ENCODE measurements around the gene PODN. TPM values are rescaled to one million over a fixed set of nuclear protein-coding genes. Genes with fewer than 3 reads are reported as not detected.

The PODN gene
- total RNA-seq, 1 experiment from 2014 or later: not detected

DNA sequence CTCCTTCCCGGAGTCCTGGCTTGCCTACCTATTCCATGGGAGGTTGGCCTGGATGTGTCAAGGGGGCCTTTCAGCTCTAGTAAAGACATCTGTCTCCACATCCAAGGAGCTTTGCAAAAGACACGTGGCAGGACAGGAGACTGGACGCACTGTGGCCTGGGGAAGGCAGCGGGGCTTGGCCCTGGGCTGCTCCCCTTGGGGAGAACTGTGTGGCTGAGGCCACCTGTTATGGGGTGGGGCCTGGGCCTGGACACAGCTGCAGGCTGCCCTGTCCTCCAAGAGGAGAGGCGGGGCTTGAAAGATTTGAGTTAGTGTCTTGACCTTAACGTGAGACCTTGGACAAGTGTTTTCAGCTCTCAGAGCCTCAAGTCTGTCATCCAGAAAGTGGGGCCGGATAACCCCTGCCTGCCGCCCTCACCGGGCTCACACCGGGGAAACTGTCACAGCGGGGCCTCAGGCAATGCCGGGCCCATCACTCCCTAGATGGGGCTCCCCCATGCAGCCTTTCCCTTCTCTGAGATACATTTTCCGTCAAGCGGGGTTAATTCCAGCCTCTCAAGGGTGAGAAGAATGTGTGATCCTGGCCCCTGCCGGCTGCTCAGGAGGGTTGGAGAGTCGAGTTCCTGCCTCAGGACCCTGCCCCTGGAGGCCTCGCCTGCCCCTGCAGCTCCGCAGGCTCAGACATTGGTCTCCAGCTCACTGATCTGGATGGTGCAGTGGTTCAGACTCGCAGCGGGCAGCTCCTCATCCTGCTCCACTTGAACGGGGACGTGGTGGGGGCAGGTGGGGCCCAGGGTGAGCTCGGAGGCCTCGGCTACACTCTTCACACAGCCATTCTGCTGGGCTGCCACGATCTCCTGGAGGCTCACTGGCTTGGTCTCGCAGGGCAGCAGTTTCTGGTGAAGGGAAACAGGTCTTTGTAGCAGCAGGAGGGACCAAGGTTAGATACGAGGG is 25.6 kb downstream of the PODN start:
- no peak for DNase-seq (ENCODE audit: extremely low read depth, low read depth)

DNA sequence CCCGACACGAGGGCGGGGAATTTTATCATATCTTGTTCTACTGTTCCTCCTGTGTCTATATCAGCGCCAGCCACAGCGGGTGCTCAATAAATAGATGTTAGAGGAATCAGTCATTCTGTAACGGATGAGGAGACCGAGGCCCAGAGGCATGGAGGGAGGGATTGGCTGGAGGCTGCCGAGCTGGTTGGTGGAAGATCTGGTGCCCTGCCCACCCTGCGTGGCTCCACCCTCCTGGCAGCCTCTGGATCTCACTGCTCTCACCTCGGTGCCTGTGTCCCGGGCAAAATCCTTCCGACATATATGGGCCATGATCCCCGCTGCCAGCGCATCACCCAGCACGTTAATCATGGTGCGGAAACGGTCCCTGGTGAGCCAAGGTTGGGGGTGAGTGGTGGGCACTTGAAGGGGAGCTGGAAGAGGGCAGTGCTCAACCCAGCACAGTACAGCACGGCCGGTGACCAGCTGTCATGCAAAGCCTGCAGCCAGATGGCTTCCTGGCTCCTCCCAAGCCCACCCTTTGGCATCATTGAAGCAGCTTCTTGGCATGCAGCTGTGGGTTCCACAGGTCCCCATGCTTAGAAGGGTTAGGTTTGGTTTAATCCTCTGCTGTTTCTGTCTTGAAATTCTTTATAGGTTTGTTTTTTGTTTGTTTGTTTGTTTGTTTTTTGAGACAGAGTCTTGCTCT is 26.7 kb downstream of the PODN start:
- no peak for DNase-seq (ENCODE audit: extremely low read depth, low read depth)

DNA sequence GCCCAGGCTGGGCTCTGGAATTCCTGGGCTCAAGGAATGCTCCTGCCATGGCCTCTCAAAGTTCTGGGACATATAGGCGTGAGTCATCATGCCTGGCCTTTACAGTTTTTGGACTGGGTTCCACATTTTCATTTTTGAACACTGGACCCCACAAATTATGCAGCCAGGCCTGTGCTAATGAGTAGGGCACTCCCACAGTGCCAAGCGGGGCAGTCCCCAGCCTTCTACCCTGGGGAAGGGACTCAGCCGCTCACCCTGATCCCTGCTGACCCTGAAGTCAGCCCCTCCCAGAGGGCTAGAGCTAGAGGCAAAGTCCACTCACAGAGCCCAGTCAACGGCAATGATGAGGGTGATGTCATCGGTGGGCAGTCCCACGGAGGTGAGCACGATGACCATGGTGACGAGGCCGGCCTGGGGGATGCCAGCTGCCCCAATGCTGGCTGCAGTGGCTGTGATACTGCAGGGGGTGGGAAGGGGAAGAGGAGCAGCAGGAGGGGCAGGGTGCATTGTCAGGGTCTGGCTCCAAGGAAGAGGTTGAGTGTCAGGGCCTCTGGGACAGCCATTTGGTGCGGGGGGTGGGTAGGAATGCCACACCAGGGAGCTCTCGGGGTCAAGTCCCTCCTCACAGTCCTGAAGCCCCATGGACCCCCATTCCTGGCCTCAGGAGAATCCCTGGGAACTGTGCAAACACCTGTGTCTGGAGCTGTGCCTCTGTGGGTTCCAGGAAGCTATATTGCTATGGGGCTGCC is 27.6 kb downstream of the PODN start:
- DNase-seq (ENCODE audit: extremely low read depth, low read depth): no peak

DNA sequence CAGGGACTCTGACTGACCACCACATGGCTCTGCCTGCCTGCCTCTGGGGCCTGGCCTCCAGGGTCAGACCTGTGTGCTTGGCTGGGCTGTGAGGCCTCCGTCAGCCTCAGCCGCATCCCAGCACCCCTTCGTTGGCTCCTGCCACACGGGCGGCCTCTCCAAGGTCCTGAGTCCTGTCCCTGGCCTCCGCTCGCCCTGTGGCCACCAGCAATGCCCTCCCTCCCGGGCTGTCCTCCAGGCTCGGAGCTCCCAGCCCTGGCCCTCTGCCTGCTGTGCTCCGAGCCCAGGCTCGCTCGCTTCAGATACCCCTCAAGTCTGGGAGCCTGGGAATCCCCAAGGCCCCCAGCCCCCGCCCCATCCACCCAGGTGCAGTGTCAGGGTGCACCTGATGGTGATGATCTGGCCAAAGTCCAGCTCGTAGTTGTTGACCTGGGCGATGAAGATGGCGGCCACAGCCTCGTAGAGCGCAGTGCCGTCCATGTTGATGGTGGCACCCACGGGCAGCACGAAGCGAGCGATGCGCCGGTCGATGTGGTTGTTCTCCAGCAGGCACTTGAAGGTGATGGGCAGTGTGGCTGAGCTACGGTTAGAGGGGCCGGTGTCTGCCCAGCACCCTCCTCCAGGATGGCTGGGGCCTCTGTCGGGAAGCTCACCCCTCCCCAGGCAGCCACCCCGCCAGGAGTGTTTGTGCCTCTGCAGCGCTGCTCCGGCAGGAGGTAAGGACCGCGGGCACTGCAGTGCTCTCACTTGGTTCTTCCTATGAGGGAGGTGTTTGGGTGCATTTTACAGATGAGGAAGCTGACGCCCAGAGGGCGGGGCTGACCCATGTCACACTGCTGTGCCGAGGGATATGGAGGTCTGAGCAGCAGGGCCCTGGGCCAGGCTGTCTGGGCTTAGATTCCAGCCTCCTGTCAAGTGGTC is 28.5 kb downstream of the PODN start:
- DNase-seq (ENCODE audit: extremely low read depth, low read depth): no peak

DNA sequence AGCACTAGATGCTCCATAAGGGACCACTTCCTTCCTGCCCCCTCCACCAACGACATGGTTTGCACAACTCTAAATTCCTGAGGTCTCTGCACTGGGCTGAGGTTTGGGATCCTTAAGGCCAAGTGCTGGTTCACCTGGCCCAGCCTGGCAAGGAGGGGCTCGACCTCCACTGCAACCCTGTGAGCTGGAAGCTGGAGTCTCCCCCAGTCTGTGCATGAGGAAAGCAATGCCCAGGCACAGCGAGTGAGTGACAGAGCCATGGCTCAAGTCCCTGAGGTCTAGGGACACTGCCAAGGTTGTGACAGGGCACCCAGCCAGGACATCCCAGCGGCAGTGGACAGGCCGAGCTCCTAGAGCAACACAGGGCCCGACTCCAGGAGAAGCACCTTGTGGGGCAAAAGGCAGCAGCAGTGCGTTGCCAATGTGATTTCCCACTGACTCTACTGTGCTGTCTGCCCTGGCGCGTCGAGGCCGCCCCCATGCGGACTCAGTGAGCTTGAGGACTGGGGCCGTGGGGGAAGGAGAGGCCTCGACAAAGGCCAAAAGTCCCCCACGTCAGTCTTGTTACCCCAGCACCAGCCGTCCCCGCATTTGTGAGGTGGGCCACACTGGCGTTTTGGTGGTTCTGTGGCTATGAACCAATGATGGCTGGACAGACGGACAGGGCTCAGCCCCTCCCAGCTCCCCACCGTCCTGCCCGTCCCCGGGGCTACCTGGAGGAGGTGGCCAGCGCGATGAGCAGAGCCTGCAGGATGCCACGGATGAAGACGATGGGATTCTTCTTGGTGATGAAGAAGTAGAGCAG is 30.0 kb downstream of the PODN start:
- DNase-seq (ENCODE audit: extremely low read depth, low read depth): no peak

DNA sequence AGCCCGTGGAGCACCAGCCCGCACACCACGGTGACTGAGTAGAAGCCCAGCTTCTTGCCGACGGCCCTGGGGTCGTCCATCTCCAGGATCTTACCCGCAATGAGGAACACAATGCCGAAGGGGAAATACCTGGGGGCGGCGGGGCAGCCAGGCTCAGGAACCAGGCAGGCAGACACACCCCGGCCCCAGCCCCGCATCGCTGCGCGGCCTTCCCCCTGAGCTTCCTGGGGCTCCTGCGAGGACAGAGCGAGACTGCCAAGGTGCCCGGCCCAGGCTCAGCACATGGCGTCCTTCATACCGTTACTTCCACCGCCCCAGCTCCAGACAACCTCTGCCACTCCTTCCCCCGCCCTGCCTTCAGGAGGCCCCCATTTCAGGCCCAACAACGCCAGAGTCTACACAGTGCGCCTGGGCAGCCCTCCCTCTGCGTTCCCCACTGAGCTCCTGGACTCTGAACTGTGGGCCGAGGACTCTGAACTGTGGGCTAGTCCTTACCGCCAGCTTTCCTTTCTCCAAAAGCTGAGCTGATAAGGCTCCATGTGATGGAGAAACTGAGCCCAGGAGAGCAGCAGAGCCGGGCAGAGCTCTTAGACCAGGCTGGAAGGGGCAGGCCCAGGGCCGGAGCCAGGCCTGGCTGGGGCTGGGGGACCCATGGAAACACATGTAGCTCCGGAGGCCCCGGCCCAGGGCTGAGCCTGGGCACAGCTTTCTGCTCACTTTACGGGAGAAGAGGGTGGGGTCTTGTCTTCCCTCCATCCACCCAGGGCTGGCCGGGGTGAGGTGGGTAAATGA is 30.8 kb downstream of the PODN start:
- no peak for DNase-seq (ENCODE audit: extremely low read depth, low read depth)

DNA sequence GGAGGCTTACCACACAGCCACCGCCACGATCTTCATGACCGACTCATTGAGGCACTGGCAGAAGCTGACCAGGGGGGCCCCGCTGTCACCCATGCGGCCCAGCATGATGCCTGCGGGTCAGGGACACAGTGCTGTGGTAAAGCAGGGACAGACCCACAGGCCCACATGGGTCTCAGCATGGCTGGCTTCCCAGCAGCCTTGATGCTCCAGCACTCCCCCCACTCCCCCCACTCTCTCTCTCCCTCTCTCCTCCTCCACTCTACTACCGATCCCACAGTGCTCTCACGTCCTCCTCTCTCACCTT is 31.4 kb downstream of the PODN start:
- DNase-seq (ENCODE audit: extremely low read depth, low read depth): no peak

DNA sequence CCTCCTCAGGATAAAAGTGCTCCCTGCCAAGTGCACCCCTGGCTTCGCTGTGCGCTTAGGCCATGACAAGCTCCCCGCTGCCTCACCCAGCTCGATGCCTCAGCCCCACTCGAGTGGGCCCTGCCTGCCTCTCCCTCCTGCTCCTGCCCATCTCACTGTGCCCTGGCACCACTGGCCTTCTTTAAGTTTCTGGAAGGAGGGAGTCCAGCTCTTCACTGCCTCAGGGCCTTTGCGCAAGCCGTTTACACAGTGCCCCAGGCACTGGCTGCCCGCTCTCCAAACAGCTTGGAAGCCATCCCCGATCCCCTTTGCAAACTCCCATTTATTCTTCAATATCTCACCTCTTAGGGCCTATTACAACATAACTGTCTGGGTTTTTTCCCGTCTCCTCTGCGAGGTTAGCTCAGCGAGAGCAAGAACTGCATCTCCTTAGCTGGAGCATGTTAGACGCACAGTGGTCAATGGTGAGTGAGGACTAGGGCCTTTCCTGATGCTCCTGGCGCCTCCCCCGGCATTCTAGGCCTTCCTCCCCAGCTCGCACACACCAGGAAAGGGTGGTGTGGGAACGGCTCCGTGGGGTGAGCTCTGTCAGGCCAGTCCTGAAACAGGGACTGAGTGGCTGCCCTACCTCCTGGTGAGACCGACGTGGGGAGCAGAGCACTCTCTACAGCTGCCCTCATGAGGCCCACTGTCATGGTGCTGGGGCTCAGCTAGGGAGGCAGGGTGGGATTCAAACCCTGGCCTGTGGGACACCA is 31.9 kb downstream of the PODN start:
- no peak for DNase-seq (ENCODE audit: extremely low read depth, low read depth)

DNA sequence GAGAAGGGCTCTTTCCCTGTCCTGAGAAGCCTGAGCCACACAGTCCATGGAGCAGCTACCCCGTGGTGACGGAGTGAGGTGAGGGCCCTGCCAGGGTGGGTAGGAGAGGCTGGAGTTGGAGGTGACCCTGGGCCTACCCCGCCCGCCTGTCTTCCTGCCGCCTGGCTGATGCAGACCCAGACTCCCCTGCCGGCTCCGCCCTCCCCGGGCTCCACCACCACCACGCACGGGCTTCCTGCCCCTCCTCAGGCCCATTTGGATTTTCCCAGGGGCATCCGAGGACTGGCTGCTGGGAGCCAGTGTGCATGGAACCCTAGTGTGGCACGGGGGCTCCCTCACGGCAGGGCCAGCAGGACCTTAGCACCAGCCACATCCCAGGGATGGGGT is 32.5 kb downstream of the PODN start:
- no peak for DNase-seq (ENCODE audit: extremely low read depth, low read depth)

DNA sequence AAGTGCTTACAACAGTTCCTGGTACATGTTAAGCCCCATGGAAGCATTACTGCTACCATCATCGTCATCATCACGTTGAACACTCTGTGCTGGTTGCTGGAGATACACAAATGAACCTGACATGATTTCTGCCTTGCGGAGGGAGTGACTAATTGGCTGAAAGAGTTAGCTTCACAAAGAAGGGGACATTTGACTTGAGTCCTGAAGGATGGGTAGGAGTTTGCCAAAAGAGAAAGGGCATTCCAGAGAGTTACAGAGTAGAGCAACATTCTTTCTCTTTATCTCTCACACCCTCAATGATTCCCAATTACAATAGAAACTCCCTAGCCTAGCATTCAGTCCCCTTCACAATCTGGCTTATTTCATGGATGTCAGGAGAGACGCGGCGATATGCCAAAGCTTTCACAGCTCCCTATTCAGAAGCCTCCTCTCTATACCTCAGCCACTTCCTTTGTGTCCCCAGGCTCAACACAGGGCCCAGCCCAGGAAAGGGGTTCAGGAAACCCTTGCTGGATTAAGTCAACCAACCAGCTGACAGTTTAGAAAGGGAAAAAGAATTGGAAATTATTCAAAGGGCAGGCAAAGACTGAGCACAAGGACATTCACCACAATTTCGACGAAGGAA is 42.4 kb downstream of the PODN start:
- DNase-seq (ENCODE audit: extremely low read depth, low read depth): no peak

DNA sequence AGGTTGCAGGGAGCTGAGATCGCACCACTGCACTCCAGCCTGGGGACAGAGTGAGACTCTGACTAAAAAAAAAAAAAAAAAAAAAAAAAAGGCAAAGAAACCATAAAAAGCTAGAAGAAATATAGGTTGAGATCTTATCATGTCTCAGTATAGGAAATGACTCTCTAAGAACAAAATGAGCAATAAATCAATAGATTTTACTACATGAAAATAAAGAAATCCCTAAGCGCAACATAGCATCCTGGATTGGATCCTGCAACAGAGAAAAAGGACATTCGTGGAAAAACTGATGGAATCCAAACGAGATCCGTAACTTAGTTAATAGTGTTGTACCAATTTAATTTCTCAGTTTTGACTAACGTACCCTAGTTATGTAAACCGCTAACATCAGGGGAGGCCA is 45.1 kb downstream of the PODN start:
- DNase-seq (ENCODE audit: extremely low read depth, low read depth): no peak

DNA sequence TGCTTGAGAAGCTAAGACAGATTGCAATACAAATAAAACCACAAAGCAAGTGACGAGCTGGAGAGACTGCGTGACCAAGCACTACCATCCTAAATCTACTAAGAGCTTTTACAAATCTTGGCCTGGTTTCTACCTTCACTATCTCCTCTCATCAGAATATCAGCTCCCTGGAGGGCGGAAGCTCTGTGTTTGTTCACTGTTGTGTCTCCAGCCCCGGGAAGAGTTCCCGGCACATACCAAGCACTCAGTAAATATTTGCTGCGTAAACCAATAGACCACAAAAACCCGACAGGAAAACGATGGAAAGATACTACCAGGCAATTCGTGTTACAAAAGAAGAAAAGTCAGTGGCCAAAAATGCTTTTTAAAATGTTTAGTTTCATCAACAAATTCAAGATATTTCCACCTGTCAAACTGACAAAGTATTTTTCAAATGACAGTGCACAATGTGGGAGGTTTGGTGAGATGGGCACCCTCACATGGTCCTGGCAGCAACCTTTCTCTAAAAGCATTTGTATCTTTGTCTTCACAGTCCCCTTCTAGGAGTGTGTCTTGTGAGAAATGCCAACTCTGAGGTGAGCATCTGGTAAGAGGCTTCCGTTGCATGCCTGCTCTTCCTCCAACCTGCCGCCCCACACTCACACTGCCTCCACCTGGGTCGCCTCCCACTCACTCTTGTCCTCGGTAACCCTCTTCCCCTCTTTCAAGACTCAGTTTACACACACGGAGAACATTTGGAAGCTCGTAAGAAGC is 45.7 kb downstream of the PODN start:
- DNase-seq (ENCODE audit: extremely low read depth, low read depth): no peak

DNA sequence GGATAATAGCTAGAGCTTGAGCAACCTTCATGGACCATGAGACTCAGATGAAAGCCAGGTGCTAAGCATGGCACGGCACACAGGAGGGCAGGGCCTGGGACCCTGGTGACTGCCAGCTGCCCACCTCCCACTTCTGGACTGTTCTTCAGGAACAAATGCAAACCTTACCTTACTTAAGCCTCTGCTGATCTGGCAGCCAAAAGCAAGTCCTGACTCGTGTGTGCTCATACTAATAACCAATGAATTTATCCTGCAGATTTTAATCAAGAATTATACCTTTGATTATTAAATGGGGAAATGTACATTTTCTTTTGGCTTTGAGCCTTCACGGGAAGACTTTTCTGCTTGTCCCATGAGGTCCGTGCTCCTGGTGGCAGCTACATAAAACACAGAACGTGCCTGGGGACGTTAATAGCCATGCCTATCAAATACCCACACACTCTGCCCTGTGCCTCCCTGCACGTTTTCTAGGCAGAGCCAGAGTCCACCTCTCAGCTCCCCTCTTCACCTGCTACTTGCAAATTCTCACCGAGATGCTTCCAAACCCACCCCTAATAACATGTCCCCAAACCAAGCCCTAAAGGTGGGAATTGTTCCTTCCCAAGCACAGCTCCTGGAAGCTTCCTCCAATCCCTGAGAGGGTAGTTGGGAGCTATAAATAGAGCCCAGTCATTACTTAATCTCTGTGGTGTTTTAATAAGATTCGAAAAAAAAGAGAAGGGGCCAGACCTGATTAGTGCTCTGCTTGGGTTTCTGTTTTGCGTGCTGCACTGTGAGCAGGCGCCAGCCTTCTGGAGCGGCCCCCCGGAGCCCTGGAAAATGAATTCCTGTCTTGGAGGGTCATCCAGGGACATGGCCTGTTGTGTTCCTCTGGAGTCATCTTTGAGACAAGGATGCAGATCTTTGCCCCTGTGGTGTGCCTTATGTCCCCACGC is 46.9 kb downstream of the PODN start:
- no peak for DNase-seq (ENCODE audit: extremely low read depth, low read depth)

DNA sequence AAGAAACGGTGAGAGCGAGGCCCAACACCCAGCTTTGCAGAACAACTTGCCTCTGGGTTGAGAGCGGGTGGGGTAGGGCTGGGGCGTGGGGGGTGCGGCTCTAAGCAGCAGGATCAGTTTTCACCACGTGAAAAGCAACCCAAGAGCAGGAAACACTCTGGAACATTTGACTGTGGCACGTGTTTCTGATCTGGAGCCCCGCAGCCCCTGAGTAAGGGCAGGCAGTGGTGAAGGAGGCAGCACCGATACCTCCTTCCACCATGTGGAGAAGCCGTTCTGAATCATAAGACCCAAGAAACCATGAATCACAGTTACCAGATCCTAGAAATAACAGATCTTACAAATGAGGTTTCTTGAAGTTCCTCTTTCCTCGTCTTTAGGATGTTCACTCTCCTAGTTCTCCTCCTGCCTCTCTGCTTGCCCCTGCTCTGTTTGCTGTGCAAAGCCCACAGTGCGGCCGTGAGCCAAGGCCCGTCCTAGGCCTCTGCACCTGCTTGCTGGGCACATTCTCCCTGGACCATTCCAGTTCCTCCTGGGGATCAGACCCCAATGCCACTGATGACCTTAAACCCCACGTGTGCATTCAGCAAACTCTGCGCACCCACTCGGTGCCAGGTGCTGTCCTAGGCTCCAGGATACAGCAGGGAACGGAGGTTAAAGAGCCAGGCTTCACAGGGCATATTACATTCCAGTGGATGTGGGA is 48.5 kb downstream of the PODN start:
- no peak for DNase-seq (ENCODE audit: extremely low read depth, low read depth)

DNA sequence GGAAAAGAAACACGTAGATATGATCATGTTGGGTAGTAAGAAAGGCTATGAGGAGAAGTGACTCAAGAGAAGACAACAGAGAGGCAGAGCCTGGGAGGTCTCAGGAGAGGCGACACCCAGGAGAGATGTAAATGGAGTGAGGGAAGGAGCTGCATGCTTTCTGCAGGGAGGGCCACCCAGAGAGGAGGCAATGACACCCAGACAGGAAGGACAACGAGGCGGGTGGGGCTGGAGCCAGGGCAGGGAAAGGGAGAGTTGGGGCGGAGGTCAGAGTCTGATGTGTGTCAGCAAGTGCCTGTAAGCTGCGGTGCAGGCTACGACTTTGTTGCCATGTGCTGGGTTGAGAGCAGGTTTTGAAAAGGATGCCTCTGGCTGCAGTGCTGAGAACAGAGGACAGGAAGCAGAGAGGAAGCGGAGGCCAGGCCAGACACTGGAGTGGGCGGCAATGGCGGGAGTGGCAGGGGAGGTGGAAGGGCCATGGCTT is 49.1 kb downstream of the PODN start:
- DNase-seq (ENCODE audit: extremely low read depth, low read depth): no peak
